GM12873 (cell line): ENCODE results near the gene RC3H2.

ENCODE experiments used
- TF ChIP-seq, protein P1 (sequence below): IDR thresholded peaks from 2 replicates; pipeline ENCODE4 v1.5.1; 2012; ENCODE audit warnings: low read depth, mild to moderate bottlenecking, moderate library complexity, low read length, control low read depth; ENCODE audit not compliant: insufficient read depth; ENCODE audit errors: missing control alignments

Gene RC3H2

DNA sequence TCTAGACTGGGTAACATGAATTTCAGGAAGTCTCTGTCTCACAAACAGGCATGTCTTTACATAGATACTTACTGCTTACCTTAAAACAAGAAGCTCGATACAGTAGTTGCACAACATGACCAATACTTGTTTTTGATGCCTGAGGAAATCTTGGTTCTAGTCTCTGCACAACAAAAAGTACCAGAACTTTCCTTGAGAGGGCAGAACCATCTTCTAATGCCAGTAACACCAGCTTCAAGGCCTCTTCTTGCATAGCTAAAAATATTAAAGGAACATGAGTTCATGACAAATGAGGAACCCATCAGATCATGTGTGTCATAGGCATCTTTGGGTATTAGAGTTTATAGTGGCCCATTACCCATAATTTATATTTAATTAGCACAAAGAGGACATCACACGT lies 22.0 kb downstream of the RC3H2 start:
- TF ChIP-seq, protein P1, sequence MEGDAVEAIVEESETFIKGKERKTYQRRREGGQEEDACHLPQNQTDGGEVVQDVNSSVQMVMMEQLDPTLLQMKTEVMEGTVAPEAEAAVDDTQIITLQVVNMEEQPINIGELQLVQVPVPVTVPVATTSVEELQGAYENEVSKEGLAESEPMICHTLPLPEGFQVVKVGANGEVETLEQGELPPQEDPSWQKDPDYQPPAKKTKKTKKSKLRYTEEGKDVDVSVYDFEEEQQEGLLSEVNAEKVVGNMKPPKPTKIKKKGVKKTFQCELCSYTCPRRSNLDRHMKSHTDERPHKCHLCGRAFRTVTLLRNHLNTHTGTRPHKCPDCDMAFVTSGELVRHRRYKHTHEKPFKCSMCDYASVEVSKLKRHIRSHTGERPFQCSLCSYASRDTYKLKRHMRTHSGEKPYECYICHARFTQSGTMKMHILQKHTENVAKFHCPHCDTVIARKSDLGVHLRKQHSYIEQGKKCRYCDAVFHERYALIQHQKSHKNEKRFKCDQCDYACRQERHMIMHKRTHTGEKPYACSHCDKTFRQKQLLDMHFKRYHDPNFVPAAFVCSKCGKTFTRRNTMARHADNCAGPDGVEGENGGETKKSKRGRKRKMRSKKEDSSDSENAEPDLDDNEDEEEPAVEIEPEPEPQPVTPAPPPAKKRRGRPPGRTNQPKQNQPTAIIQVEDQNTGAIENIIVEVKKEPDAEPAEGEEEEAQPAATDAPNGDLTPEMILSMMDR: no peak

DNA sequence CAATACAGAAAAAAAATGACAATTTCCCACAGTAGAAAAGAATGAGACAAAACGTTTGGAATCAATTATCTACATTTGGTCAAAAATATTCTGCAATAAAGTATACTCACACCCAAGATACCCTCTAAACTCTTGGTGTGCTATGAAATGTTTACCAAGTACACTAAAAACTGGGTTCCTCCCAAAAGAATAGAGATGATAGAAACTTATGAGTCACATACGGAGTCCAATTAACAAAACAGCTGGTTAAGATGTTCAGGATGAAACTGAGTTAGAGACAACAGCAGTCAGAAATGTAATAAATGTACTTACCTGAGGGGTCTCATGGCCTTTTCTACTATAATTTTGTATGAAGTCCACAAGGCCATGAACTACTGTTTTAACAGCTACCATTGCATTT lies 25.7 kb downstream of the RC3H2 start:
- TF ChIP-seq, protein P1: no peak

DNA sequence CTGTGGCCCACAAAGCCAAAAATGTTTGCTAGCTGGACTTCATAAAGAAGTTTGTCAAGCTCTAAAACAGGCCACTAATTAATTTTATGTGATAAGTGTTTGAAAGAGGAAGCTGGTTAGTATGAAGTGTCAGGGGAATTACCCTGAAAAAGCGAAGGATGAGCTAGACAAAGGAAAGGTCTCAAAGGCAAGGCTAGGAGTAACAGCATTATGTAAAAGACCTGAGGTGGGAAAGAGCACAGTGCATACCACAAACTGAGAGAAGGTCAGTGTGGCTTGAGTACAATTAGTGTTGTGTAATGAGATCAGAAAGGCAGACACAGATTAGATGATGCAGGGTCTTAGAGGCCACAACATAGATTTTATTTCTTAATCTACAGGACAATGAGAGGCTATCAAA lies 29.6 kb downstream of the RC3H2 start:
- TF ChIP-seq, protein P1: no peak

DNA sequence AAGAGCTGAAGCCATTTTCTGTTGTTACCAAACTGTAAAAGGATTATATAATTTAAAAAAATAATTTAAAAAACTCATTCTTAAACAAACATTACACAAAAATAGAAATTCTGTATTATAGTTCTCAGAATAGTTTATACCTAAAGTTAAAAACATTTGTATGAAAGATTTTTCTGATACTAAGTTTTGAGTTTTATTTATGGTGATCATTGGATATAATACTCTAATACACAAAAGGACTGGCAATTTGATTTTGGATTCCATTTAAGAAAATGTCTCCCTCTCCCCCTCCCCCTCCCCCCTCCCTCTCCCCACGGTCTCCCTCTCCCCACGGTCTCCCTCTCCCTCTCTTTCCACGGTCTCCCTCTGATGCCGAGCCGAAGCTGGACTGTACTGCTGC lies 39.1 kb downstream of the RC3H2 start:
- TF ChIP-seq, protein P1: no peak

DNA sequence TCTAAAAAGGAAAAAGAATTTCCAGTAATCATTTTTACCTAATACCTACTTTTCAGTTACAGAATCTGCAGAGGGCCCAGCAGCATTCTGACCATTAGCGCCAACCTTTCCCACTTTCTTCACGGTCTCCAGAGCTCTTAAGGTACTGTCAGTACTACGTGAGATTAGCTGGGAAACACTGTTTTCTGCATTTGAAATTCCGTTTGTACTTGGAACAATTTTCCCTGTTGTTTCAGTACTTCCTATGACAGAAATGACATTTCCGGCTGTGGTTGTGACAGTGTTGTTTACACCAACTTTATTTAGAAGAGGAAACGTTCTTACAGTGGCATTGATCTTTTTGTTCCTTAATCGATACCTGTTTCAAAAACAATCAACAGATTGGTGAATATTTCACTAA lies 39.9 kb downstream of the RC3H2 start:
- TF ChIP-seq, protein P1: no peak

DNA sequence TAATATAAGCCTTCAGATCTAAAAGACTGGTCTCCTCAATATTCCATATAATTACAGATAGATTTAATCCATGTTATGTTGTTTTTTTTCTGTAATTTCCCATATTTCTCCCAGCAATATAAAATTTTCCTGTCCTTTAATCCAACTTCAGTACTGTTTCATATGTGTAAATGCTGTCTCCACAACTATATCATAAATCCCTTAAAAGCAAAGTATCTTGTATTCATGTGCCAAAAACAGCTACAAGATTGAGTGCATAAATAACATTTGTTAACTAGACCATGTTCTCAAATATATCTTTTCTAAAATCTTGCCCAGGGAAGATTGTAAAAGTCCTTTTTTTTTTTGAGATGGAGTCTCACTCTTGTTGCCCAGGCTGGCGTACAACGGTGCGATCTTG lies 41.8 kb downstream of the RC3H2 start:
- TF ChIP-seq, protein P1: no peak

DNA sequence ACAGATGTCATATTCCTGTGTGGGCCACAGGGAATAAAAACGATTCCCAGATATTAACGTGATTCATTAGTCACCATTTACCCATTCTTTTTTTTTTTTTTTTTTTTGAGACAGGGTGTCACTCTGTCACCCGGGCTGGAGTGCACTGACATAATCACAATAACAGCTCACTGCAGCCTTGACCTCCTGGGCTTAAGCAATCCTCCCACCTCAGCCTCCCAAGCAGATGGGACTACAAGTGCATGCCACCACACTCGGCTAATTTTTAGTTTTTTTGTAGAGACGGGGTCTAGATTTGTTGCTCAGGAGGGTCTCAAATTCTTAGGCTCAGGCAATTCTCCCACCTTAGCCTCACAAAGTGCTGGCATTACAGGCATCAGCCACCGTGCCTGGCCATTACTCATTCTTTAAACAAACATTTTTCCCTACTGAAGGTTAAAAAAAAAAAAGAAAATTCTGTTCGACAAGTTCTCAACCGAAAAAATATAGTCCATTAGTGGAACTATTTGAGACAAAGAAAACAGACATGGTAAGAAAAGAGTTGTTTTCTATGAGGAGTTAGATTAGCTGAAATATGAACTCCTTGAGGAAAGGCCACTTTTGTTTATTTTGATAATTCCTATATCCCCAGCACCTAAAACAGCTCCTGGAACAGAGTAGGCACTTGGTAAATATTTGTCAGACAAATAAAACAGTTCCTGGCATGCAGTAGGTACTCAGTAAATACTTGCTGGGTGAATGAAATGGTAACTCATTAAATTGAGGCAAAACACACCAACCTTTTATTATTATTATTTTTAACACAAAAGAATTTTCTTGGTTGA lies 44.6 kb downstream of the RC3H2 start:
- TF ChIP-seq, protein P1: no peak
